Fibroblast of villous mesenchyme (primary cell): ENCODE data around the gene KCNMA1. TPM values are rescaled to one million over a fixed set of nuclear protein-coding genes. Genes with fewer than 3 reads are reported as not detected.

Experiments
- DNase-seq: peaks from one replicate; pipeline ENCODE4 v3.0.0-alpha.2; 2010; ENCODE audit warnings: low read depth
- H3K4me3 ChIP-seq: 2 replicates; pipeline ENCODE4 v1.5.1; 2011; ENCODE audit warnings: low read depth, mild to moderate bottlenecking, low read length
- CTCF ChIP-seq: IDR thresholded peaks from 2 replicates; pipeline ENCODE4 v1.5.1; 2012; ENCODE audit warnings: low read depth, mild to moderate bottlenecking, low read length; ENCODE audit not compliant: insufficient read depth
- total RNA-seq: library from RNA; depleted of rRNA; stranded (reverse); fragments of >200 nt; gene quantifications from 2 replicates; pipeline ENCODE4 v1.2.3, GENCODE V29; 2012

Gene KCNMA1
- total RNA-seq, 1 donor = 36.7 TPM

- TF ChIP-seq CTCF = no peak
- no peak for DNase-seq
- no peak overlapping the region for H3K4me3 ChIP-seq
These were observed 512.4 kb downstream of the KCNMA1 start for GRCh38 chr10:77125231-77125630.

- H3K4me3 ChIP-seq = no peak overlapping the region
- DNase-seq = no peak
- TF ChIP-seq CTCF = no peak
These were observed 514.3 kb downstream of the KCNMA1 start for GRCh38 chr10:77123330-77123729.

GRCh38 chr10:77121829-77122228, 515.8 kb downstream of the KCNMA1 start:
- no peak for DNase-seq
- no peak for TF ChIP-seq CTCF
- H3K4me3 ChIP-seq = no peak overlapping the region

- H3K4me3 ChIP-seq = no peak overlapping the region
- TF ChIP-seq CTCF = no peak
- DNase-seq = no peak
These were observed 516.8 kb downstream of the KCNMA1 start for GRCh38 chr10:77120666-77121376.

- no peak for TF ChIP-seq CTCF
- DNase-seq = no peak
- no peak overlapping the region for H3K4me3 ChIP-seq
These were observed 517.6 kb downstream of the KCNMA1 start for GRCh38 chr10:77120012-77120411.

GRCh38 chr10:77118603-77119282, 518.9 kb downstream of the KCNMA1 start:
- no peak overlapping the region for H3K4me3 ChIP-seq
- no peak for TF ChIP-seq CTCF
- DNase-seq = no peak
